A204.1 (cell line): ENCODE data around the gene ODF2.
"Not testable (repeated sequence)": the region's sequence is repeated elsewhere in the genome, so short reads cannot be mapped to it uniquely, and the experiment has no call there.

ENCODE experiments used
- FAIRE-seq: peaks from 2 replicates; lab custom pipeline; 2012; peaks lifted over from hg19 to GRCh38; lab: Jason Lieb, UNC

ODF2 gene

DNA sequence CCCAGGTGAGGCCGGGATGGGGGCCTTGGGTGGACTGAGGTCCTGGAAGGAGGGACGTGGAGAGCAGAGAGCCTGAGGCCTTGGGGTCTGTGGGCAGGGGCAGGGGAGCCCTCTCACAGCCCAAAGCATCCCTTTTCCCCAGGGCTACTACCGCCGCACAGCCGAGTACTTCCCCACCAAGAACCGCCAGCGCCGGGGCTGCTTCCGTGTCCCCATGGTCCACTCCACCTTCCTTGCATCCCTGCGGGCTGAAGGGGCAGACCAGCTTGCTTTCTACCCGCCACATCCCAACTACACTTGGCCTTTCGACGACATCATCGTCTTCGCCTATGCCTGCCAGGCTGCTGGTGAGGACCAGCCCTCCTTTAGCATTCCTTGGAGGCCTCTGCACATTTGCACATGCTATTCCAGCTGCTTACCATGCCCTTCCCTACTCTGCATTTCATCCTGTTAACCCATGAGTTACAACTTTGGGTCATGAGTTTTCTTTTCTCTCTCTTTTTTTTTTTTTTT, 31.5 kb upstream of the ODF2 start:
- FAIRE-seq: no peak

DNA sequence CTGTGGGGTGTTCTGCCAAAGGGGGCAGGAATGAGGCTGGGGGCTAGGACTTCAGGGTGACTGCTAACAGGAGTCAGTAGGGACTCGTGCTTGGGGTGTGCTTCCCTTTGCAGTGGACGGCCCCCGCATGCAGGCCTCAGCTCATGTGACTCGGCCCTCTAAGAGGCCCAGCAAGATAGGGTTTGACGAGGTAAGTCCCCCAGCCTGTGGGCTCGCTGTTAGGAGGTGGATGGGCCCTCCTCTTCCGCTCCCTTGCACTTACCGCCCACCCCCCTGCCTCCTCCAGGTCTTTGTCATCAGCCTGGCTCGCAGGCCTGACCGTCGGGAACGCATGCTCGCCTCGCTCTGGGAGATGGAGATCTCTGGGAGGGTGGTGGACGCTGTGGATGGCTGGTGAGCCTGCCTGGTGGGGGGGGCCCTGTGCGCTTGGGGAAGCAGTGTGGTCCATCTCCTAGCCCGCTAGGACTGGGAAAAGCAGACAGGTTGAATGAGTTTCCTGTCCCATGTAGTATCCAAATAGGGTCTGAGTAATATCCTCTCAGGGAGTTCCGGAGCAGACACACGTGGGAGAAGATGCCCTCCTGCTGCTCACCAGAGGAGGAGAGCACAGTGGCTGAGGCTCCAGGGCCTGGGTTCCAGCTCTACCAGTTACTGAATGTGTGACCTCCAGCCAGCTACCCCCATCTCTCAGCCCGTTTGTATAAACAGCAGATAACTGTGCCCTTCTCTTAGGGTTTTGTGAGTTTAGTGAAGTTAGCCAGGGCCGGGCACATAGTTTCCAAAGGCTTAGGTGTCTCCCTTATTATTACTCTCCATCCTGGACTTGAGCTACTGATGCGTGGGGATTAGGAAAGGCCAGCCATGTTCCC, 26.9 kb upstream of the ODF2 start:
- no peak for FAIRE-seq

DNA sequence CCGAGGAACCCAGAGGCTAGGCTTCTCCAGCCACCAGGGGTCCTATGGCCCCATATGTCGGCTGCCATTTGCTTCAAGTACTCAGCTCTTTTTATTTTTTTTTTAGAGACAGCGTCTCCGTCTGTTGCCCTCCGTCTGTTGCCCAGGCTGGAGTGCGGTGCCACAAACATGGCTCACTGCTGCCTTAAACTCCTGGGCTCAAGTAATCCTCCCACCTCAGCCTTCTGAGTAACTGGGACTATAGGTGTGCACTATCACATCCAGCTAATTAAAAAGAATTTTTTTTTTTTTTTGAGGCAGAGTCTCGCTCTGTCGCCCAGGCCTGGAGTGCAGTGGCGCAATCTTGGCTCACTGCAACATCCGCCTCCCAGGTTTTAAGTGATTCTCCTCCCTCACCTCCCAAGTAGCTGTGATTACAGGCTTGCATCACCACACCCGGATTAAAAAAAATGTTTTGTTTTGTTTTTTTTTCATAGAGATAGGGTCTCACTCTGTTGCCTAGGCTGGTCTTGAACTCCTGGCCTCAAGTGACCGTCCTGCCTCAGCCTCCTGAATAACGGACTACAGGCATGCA, 26.2 kb upstream of the ODF2 start:
- no peak for FAIRE-seq

DNA sequence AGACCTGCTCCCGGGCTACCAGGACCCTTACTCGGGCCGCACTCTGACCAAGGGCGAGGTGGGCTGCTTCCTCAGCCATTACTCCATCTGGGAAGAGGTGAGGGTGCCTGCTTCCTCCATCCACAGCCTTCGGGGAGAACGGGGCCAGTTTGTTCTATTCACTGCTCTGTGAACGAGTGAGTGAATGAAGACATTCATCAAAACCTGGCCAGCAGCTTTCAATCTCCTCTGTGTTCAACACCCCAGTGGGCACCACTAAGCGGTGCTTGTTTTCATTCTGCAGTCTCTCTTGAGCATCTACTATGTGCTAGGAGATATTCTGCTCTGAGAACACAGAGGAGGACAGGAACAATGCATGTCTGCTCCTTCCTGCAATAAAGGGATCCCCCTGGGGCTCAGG, 24.6 kb upstream of the ODF2 start:
- no peak for FAIRE-seq

DNA sequence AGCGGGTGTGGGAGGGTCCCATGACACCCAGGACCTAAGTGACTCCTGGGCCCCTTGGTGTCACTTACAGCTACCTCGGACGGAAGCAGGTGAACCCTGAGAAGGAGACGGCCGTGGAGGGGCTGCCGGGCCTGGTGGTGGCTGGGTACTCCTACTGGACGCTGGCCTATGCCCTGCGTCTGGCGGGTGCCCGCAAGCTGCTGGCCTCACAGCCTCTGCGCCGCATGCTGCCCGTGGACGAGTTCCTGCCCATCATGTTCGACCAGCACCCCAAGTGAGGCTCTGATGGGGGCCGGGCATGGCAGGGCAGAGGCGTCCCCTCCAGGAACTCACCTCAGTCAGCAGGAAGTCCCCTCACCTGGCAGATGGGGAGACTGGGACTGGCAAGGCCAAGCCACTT, 21.5 kb upstream of the ODF2 start:
- no peak for FAIRE-seq

DNA sequence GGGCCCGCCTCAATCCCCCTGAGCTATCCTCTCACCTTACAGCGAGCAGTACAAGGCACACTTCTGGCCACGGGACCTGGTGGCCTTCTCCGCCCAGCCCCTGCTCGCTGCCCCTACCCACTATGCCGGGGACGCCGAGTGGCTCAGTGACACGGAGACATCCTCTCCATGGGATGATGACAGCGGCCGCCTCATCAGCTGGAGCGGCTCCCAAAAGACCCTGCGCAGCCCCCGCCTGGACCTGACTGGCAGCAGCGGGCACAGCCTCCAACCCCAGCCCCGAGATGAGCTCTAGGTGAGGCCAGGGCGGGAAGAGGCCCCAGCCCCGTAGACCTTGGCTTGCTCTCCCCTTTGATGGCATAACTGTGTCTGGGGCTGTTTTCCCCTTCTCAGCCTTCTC, 20.2 kb upstream of the ODF2 start:
- FAIRE-seq: no peak

DNA sequence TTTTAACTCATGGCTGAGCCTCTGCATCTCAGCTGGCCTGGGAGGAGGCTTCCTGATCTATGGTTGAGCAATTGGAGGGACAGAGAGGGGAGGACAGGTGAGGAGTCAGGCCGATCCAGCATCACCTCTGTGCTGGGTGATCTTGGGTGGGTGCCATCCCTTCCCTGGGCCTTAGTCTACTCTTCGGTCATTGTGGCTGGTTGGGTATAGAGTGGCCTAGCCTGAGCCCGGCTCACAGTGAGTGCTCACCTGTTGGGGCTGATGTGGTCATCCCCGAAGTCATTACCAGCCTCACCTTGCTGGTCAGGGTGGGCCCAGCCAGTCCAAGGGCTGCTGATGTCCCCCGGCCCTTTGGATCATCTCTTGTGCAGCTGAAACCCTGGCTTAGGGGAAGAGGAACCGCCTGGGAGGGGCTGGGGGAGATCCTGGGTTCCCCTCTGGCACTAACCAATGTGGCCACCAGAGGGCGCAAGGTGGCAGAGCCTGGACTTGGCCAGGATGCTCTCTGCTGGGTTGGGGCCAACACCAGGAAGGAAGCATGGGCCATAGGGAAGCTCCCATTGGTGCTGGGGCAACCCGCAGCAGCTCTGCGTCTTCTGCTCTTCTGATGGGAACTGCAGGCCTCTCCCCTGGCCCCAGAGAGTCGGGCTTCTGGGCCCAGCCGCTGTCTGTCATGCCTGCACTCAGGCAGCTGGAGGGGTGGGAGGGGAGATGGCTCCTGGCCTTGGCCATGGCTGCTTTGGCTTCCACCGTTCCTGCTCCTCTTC, 17.3 kb upstream of the ODF2 start:
- FAIRE-seq: no peak

DNA sequence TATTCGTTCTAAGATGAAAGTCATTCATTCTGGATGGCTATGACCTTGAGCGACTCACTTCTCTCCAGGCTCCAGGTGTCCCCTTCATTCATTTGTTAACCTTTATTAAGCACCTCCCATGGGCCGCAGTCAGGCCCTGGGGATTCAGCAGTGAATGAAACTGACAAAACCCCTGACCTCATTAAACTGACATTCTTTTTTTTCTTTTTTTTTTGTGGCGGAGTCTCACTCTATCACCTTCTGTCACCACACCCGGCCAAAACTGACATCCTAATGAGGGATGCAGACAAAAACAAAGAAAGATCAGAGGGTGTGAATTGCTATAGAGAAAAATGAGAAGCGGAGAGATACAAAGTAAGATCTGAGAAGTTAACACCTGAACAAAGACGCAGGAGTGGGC, 16.5 kb upstream of the ODF2 start:
- no peak for FAIRE-seq

DNA sequence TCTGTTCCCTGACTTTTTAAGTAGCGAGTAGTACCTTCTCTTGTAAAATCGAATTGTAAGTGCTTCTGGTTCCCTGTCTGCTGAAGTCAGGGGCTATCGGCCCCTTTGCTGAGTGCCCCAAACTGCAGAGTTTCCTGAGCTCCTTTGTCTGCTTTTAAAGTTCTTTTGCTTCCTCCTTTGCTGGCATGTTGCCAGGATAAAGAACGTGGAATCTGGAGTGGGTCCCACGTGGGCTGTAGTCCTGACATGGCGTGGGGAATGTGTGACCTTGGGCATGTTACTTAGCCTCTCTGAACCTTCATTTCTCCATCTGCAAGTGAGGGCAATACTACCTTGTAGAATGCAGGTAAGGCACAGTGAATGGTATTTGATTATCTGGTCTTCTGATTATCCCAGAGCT, 13.7 kb upstream of the ODF2 start:
- no peak for FAIRE-seq

DNA sequence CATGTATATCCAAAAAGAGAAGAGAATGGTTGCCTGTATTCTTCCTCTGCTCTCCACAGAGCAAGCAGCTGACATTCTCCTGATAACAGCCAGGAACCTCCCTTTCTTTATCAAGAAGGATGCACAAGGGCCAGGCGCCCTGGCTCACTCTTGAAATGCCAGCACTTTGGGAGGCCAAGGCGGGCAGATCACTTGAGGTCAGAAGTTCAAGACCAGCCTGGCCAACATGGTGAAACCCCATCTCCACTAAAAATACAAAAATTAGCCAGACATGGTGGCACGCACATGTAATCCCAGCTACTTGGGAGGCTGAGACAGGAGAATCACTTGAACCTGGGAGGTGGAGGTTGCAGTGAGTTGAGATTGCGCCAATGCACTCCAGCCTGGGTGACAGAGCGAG, 9.3 kb upstream of the ODF2 start:
- not testable (repeated sequence) for FAIRE-seq

DNA sequence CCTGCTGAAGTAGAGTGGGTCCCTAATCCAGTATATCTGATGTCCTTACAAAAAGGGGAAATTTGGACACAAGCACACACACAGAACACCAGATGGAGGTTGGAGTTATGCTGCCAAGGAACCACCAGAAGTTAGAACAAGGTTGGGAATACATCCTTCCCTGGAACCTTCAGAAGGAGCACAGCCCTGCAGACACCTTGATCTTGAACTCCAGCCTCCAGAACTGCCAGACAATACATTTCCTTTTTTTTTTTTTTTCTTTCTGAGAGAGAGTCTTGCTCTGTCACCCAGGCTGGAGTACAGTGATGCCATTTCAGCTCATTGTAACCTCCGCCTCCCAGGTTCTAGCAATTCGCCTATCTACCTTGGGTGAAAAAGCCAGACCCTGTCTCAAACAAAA, 7.1 kb upstream of the ODF2 start:
- no peak for FAIRE-seq

DNA sequence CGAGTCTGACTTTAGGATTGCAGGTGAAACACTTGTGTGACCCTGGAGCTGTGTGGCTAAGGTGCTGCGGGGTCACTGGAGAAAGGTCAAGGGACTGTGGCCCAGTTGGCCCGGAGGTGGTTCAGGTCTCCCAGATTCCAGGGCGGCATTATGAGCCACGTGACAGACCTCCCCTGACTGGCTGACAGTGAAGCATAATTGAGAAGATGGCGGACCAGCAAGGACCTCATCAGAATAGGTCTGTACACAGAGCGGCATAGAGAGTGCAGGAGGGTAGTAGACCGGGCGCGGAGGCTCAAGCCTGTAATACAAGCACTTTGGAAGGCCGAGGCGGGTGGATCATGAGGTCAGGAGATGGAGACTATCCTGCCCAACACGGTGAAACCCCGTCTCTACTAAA, 815 bp upstream of the ODF2 start:
- no peak for FAIRE-seq

DNA sequence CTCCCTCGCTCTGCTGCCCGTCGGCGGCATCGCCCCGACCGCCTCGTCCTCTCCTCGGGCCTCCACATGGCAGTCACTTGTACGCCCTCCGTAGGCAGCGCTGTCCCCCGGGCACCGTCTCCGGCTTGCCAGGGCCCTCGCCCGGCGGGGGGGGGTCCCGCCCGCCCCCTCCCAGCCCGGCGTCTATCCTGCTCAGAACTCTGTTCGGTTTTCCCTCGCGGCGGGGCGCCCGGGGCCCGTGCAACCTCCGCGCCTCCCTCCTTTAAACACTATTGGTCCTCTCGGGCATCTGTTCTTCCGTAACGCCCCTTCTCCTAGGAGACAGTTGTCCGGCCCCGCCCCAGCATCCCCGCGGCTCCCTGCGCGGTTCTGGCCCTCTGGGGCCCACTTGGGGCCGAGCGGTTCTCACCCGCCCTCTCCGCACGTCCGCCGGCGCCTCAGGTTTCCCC, 831 bp downstream of the ODF2 start:
- FAIRE-seq: no peak

DNA sequence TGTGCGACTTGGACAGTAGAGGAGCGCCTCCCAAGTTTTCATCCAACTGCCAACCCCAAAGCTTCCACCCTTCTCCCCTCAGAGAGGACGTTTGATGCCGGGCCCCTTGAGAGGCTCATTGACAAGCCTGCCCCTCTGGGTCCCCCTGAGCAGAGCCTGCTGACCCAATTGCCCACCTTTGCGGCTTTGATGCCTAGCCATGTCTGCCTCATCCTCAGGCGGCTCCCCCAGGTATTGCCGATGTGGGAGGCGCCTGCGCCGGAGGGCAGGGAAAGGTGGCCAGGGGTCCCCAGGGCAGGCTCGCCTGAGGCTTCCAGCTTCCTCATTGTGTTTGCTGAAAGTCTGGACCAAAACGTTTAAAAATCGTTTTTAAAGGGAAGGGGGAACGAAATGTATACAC, 1.4 kb downstream of the ODF2 start:
- FAIRE-seq: no peak

DNA sequence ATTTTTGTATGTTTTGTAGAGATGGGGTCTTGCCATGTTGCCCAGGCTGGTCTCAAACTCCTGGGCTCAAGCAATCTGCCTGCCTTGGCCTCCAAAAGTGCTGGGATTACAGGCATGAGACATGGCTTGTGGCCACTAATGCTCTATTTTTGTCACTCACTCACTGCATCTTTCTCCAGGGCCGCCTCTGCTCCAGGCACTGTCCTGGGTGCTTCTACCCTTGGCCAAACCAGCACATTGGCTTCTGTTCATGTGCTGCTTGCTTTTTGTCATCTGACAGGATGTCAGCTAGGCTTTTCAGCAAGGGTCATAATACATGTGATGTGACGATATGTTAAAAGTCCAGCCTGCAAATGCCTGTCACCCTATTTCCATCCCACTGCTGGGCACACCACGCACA, 3.2 kb downstream of the ODF2 start:
- no peak for FAIRE-seq

DNA sequence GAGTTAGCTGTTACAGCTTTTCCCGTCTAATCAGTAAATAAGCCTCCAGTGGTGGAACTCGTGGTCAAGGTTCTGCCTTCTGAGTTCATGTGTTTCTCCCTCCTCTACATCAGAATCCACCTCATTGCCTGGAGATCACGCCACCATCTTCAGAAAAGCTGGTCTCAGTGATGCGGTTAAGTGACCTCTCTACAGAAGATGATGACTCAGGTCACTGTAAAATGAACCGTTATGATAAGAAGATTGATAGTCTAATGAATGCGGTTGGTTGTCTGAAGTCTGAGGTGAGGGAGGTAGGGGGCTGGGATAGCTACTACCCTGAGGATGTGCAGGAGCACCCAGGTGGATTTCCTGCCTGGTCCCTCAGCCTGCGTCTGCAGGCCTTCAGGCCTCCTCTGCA, 13.3 kb downstream of the ODF2 start:
- no peak for FAIRE-seq

DNA sequence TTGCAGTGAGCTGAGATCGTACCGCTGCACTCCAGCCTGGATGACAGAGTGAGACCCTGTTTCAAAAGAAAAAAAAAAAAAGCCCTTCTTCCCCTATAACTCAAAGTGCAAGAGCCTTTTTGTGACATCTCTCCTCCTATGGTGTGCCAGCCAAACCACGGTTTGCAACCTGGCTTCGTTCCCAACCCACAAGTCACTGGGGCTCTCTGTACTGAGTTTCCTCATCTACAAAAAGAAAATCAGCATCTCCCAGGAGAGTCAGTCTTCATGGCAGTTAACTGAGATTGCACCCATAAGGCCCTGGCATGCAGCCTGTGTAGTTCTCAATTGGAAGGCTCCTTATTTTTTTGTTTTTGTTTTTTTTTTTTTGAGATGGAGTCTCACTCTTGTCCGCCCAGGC, 14.8 kb downstream of the ODF2 start:
- no peak for FAIRE-seq

DNA sequence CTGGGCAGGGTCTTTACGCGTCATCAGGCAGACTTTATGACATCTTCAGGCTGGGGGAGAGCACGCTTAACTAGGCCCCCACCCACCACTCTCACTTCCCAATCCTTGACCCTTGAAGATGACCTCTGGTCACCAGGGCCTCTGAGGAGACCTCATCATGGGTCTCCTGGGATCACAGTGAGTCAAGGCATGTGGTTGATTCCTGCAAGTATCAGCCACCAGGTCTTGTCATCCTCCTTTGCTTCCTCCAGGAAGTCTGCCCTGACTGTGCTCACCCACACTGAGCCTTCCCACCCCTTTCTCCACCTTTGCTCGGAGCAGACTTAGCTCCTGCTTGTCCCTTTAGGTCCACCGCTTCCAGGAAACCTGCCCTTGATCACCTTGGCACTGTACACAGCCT, 17.3 kb downstream of the ODF2 start:
- no peak for FAIRE-seq

DNA sequence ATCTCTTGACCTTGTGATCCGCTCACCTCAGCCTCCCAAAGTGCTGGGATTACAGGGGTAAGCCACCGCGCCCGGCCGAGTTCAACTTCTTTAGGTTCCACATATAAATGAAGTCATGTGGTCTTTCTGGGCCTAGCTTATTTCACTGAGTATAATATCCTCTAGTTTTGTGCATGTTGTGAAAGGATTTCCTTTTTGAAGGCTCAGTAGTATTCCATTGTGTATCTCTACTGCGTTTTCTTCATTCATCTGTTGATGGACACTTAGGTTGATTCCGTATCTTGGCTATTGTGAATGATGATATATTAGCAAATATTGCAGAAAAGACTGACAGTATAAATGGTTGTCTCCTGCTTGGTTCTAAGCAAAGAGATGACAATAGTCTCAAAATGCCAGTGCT, 20.1 kb downstream of the ODF2 start:
- FAIRE-seq: no peak

DNA sequence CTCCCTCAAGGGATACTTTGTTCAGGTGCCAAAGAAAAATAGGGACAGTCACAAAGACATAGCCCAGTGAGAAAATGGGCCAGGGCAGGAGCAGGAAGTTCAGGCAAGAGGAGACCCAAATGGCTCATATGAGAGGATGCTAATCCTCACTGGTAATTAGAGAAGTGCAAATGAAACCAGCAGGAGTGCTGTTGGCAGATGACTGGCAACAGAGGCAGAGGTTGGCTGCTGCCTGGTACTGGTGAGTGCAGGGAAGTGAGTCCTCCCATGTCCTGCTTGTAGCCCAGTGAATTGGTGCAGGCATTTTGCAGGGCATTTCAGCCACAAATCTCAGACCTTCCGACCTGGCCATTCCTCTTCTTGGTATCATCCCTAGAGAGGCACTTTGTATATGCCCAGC, 23.5 kb downstream of the ODF2 start:
- FAIRE-seq: no peak

DNA sequence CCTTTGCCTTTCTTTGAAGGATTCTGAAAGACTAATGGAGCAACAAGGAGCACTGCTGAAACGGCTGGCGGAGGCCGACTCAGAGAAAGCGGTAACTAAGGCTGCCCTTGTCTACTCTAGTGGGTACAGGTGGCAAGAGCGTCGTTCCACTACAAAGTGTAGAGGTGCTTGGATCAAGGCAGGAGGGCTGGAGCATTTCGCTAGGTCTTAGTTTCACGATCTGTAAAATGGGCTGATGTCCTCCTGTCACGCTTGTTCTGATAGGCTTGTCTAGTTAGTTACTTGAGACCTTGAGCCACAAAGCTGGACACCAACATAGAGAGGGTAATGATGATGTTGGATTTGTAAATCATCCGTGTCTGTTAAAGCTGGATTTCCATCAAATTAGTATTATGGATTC, 25.8 kb downstream of the ODF2 start:
- FAIRE-seq: no peak

DNA sequence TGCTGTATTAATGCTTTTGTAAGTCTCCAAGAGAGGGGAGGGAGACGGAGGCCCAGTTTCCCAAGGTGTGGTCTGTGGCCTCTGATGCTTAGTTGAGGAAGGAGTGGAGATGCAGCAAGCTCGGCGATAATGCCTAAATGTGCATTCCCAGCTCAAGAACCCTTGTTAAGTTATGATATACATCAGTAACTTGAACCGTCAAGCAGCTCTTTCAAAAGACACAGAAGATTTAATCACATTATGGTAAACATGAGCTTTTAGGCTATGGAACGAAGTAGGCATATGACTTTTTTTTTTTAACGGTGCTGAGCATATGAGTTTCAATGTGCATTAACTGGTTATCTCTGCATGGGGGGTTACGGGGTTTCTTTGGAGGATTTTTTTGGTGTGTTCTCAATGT, 26.4 kb downstream of the ODF2 start:
- FAIRE-seq: no peak

DNA sequence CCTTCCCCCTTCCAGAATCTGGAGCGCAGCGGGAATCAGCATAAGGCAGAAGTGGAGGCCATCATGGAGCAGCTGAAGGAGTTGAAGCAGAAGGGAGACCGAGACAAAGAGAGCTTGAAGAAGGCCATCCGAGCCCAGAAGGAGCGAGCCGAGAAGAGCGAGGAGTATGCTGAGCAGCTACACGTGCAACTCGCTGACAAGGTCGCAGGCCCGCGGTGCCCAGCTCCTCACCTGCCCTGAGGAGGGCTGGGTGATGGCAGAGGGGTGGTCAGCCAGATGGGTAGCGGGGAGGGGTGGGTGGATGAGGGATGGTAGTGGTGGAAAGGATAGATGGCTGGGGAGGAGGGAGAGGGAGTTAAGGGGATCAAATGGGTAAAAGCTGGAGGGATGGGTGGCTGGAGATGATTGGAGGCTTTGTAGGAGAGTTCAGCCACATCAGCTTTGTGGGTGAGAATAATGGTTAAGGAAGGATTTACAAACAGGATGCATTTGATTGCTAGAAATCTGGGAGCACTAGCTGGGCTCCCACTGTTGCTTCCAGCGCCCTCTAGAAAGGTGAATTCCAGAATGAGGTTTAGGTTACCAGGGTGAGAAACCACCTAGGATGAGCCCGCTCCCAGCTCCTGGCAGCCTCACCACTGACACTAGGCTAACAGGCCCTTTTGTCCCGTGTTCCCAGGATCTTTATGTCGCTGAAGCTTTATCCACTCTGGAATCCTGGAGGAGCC, 29.0 kb downstream of the ODF2 start:
- no peak for FAIRE-seq
